Nephron progenitor cell (in vitro differentiated cells): ENCODE measurements around the gene RPA3.

Experiments
- DNase-seq: peaks from one replicate; pipeline ENCODE4 v3.0.0; 2021
- H3K27ac Mint-ChIP-seq: 2 replicates; pipeline ENCODE4 v1.8.0; 2021; ENCODE audit warnings: mild to moderate bottlenecking, moderate library complexity, mixed read lengths
- H3K27me3 Mint-ChIP-seq: 2 replicates; pipeline ENCODE4 v1.8.0; 2021; ENCODE audit warnings: mild to moderate bottlenecking, low read depth, mixed read lengths; ENCODE audit not compliant: poor library complexity
- H3K36me3 Mint-ChIP-seq: 2 replicates; pipeline ENCODE4 v1.8.0; 2021; ENCODE audit warnings: low read depth, mixed read lengths
- H3K4me1 Mint-ChIP-seq: 2 replicates; pipeline ENCODE4 v1.8.0; 2021; ENCODE audit warnings: mixed read lengths
- H3K4me3 Mint-ChIP-seq: 2 replicates; pipeline ENCODE4 v1.8.0; 2021; ENCODE audit warnings: mild to moderate bottlenecking, moderate library complexity, mixed read lengths
- H3K9me3 Mint-ChIP-seq: 2 replicates; pipeline ENCODE4 v1.8.0; 2021; ENCODE audit warnings: mild to moderate bottlenecking, moderate library complexity, mixed read lengths
- TF ChIP-seq, protein P1 (sequence below): fragments of 200-600 bp; sonication (generic); IDR thresholded peaks from 2 replicates; pipeline ENCODE4 v1.5.0; 2021; ENCODE audit warnings: antibody characterized with exemption

Gene RPA3

DNA sequence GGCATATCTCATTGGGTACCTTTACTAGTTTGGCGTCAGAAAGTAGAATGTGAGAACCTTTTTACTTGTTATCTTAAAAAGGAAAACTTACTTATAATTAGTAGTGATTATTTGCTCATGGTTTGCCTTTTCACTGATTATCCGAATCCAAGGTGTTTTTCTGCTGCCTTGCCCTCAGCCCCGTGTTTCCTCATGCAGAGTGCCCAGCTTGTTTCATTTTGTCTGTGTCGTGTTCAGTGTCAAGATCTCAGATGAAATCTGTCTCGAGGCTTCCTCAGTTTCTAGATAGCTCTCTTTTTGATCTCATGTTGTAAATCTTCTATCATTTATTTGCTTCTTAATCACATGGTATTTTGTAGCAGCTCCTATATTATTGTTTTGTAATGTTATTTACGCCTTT lies 30.1 kb downstream of the RPA3 start:
- H3K4me3 Mint-ChIP-seq = no peak overlapping the region
- H3K36me3 Mint-ChIP-seq = no peaks in the 10 kb centered on the region
- no peak overlapping the region for H3K27ac Mint-ChIP-seq
- DNase-seq = no peak
- H3K9me3 Mint-ChIP-seq = no peaks in the 10 kb centered on the region
- TF ChIP-seq, protein P1, sequence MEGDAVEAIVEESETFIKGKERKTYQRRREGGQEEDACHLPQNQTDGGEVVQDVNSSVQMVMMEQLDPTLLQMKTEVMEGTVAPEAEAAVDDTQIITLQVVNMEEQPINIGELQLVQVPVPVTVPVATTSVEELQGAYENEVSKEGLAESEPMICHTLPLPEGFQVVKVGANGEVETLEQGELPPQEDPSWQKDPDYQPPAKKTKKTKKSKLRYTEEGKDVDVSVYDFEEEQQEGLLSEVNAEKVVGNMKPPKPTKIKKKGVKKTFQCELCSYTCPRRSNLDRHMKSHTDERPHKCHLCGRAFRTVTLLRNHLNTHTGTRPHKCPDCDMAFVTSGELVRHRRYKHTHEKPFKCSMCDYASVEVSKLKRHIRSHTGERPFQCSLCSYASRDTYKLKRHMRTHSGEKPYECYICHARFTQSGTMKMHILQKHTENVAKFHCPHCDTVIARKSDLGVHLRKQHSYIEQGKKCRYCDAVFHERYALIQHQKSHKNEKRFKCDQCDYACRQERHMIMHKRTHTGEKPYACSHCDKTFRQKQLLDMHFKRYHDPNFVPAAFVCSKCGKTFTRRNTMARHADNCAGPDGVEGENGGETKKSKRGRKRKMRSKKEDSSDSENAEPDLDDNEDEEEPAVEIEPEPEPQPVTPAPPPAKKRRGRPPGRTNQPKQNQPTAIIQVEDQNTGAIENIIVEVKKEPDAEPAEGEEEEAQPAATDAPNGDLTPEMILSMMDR = no peak
- no peaks in the 10 kb centered on the region for H3K27me3 Mint-ChIP-seq
- no peaks in the 10 kb centered on the region for H3K4me1 Mint-ChIP-seq

GRCh38 chr7:7687800-7688199 lies 30.6 kb downstream of the RPA3 start:
- Mint-ChIP-seq H3K9me3 (no peaks in the 10 kb centered on the region), H3K4me3 (no peak overlapping the region), H3K4me1 (no peaks in the 10 kb centered on the region), H3K27me3 (no peaks in the 10 kb centered on the region), H3K36me3 (no peaks in the 10 kb centered on the region), H3K27ac (no peak overlapping the region)
- no peak for DNase-seq
- TF ChIP-seq, protein P1 = no peak

GRCh38 chr7:7686811-7687508 lies 31.4 kb downstream of the RPA3 start:
- TF ChIP-seq, protein P1 = no peak
- H3K9me3 Mint-ChIP-seq = no peaks in the 10 kb centered on the region
- no peaks in the 10 kb centered on the region for H3K4me1 Mint-ChIP-seq
- H3K27me3 Mint-ChIP-seq = no peaks in the 10 kb centered on the region
- no peak overlapping the region for H3K27ac Mint-ChIP-seq
- no peak for DNase-seq
- H3K4me3 Mint-ChIP-seq = no peak overlapping the region
- no peaks in the 10 kb centered on the region for H3K36me3 Mint-ChIP-seq

- H3K4me1 Mint-ChIP-seq = no peaks in the 10 kb centered on the region
- peaks cover 3% of the 10 kb centered on the region for H3K9me3 Mint-ChIP-seq
- DNase-seq = no peak
- H3K4me3 Mint-ChIP-seq = no peak overlapping the region
- TF ChIP-seq, protein P1 = no peak
- H3K27me3 Mint-ChIP-seq = no peaks in the 10 kb centered on the region
- peaks cover 3% of the 10 kb centered on the region for H3K36me3 Mint-ChIP-seq
- H3K27ac Mint-ChIP-seq = no peak overlapping the region
Observed at GRCh38 chr7:7682861-7683260, 35.5 kb downstream of the RPA3 start.

GRCh38 chr7:7681936-7682329 lies 36.5 kb downstream of the RPA3 start:
- H3K4me3 Mint-ChIP-seq = no peak overlapping the region
- TF ChIP-seq, protein P1 = no peak
- H3K27ac Mint-ChIP-seq = no peak overlapping the region
- no peaks in the 10 kb centered on the region for H3K4me1 Mint-ChIP-seq
- peaks cover 11% of the 10 kb centered on the region for H3K36me3 Mint-ChIP-seq
- DNase-seq = no peak
- H3K27me3 Mint-ChIP-seq = no peaks in the 10 kb centered on the region
- H3K9me3 Mint-ChIP-seq = peaks cover 5% of the 10 kb centered on the region
